GM19467 (cell line): ENCODE measurements around the gene WDSUB1.

ENCODE experiments used
- ATAC-seq: cut with Tn5 transposase; IDR thresholded peaks from one replicate; pipeline ENCODE4 v1.9.1; 2021; ENCODE audit warnings: mild to moderate bottlenecking, moderate library complexity; ENCODE audit not compliant: unreplicated experiment

Gene WDSUB1

DNA sequence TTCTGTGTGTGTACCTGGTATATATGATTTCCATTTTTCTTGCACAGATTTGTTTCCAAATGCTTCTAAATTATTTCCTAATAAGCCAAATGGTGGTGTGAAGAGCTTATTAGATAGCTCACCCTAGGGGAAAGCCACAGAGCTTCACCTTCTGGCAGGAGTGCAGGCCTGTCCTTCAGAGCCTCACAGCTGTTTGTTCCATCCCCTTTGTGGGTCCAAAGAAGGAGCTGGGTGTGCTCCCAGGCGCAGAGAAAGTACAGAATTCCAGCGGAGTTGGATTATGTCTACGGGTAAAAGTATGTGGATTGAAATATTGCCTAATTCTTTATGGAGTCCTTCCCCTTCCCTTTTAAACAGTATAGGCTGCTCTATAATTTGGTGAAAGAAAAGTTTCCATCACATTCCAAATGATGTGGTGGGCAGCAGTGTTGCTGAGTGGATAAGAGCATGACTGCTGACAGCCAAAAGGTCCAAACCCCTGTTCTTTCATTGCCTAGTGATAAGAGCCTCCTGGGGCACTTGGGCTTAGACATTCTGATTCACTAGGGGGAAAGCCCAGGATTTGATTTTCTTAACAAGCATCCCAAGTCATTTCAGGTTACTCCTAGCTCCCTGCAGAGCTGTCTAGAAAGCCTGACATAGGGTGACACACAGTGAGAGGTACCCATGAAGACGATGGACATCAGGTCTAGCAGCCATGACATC lies 86.6 kb downstream of the WDSUB1 start:
- no peak for ATAC-seq

DNA sequence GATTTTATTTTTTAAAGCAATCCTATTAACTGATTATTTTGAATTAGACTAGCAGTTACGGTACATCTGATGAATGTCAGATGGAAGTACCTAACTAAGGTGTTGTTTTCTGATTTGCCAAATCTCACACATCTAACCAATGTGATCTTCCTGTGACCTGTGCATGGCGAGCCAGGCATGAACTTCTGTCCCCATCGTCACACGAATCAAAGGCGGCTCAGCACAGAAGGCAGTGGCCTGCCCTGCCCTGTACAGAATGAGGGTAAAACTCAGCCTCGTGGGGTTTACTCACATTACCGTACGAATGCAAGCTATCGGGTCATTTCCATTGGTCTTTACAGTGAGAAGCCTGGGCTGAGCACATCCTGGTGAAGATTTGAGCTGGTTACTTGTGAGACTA lies 87.3 kb downstream of the WDSUB1 start:
- no peak for ATAC-seq

DNA sequence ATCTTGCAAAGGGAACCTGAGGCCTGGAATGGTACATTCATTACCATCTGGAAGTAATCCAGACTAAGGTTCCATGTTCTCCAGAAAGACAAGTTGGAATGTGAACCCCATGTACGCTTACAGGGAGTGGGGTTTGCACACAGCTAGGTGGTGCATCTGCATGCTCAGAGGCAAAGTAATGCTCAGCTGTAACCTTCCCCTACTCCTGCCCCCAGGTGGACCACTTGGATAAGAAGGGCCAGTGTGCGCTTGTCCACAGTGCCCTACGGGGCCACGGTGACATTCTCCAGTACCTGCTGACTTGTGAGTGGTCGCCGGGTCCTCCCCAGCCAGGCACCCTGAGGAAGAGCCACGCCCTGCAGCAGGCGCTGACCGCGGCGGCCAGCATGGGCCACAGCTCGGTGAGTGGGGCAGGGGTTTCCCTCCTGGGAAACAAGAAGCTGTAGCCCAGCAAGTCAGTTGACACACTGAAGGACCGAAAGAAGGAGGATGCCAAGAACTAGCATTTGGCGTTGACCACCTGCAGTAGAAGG lies 90.0 kb downstream of the WDSUB1 start:
- ATAC-seq: no peak

DNA sequence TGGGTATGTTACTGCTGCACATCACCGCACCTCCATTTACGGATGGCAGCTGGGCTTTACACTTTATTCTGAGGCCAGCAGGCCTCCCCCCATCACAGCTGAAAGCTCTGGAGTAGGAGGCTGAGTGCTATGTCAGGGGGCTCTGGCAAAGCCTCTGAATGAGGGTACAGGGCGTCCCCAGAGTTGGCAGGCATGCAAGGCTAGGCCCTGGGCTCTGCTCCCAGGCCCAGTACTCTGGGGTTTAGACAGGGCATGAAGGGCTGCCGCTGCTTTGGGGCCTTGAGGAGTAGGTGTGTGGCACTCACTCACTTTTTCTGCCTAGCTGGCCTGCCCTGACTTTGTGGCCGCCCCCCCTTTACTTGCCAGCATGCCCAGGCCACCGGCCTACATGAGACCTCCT lies 90.8 kb downstream of the WDSUB1 start:
- no peak for ATAC-seq

DNA sequence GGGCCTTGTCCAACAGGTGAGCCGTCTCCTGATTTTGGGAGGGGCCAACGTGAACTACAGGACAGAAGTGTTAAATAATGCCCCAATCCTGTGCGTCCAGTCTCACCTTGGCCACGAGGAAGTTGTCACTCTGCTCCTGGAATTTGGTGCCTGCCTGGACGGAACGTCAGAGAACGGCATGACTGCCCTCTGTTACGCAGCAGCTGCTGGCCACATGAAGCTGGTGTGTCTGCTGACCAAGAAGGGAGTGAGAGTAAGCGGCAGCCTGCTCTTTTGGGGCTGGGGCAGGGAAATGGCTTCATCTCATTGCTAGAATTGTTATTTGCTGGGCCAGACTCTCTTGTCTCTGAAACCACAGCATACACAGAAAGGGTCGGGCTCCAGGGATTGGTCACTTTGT lies 92.3 kb downstream of the WDSUB1 start:
- no peak for ATAC-seq

DNA sequence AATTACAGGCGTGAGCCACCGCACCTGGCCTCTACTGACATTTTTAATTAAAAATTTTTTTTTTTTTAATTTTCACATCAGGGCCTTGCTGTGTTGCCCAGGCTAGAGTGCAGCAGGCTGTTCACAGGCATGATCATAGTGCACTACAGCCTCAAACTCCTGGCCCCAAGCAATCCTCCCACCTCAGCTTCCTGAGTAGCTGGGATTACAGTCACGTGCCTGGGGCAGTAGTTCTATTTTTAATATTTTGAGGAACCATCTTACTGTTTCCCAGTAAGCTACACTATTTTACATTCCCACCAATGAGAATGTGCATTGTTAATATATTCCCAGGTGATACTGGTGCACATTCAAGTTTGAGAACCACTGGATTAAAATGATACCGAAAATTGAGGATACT lies 92.7 kb downstream of the WDSUB1 start:
- no peak for ATAC-seq

DNA sequence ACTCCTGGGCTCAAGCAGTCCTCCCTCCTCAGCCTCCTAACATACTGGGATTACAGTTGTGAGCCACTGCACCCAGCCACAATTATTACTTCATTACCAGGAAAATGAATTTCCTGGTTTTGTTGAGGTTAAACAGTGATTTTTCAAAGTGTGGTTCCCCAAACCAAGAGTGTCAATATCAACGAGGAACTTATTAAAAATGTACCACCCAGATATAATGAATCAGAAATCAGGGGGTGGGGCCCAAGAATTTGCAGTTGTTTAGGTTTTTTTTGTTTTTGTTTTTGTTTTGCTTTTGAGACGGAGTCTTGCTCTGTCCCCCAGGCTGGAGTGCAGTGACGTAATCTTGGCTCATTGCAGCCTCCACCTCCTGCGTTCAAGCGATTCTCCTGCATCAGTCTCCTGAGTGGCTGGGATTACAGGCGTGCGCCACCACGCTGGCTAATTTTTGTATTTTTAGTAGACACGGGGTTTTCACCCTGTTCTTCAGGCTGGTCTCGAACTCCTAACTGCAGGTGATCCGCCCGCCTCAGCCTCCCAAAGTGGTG lies 94.1 kb downstream of the WDSUB1 start:
- no peak for ATAC-seq

DNA sequence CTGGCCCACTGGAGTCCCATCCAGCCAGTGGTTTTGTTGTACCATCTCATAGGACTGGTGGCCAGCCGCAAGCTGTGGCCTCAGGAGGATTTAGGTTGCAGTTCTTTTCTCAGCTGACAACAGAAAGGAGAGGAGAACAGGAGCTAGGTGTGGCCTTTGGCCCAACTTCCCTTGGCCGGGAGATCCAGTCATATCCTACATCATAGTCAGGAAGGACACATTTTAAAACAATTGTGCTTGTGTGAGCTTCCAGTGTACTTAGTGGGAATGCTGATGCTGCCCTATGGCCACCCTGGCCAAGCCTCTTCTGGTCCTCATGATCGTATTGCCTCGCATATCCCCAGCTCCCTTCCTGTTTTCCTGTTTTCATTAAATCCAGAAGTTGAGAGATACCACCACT lies 98.1 kb downstream of the WDSUB1 start:
- no peak for ATAC-seq

DNA sequence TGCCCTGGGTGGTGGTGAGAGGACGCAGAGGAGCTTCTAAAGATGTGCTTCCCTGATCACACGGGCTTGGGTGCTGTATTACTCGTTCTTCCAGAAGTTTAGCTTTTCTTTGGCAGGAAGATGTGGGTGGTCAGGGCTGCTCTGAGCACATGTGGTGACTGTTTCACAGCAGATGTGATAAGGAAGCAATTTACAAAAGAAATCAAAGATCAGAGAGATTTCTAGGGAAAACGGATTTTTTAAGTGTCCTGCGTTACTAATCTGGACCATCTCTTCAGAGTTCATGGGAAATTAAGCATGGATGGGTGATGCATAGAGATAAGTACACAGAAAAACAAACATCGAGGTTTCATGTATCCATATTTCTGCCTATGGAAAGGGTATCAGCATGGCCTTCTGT lies 99.4 kb downstream of the WDSUB1 start:
- ATAC-seq: no peak

DNA sequence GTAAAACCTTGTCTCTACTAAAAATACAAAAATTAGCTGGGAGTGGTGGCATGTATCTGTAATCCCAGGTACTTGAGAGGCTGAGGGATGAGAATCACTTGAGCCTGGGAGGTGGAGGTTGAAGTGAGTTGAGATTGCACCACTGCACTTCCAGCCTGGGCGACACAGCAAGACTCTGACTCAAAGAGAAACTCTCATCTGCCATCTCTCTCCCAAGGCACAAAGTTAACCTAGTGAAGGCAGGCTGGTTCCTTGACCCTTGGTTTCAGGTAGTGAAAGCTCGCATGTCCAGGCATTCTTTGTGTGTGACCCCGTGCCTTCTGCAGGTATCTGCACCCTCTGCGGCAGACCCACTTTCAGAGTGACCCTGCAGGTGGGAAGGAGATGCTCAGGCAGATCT lies 100.0 kb downstream of the WDSUB1 start:
- ATAC-seq: no peak
